ENCODE results near the gene MARCHF3. TPM values are rescaled to one million over a fixed set of nuclear protein-coding genes. Genes with fewer than 3 reads are reported as not detected.

Gene MARCHF3
- polyA plus RNA-seq, 4 donors: 3.6 to 8.5 (median 5.4) TPM

- WGBS, 3 donors: 89 to 92% (median 90%) methylated on average over 5 of the region's 5 CpGs
- Histone ChIP-seq H3K27me3 (ENCODE audit: control insufficient read depth in 3 of 3, insufficient read depth in 3 of 3, low read length in 3 of 3) (no peaks in the 10 kb centered on the region), H3K9me3 (ENCODE audit: control insufficient read depth in 2 of 2, insufficient read depth in 1 of 2, low read depth in 1 of 2, low read length in 1 of 2) (no peaks in the 10 kb centered on the region), H3K4me1 (ENCODE audit: control insufficient read depth in 3 of 3, insufficient read depth in 2 of 3, low read depth in 1 of 3, low read length in 2 of 3) (no peaks in the 10 kb centered on the region), H3K36me3 (ENCODE audit: control insufficient read depth in 3 of 3, insufficient read depth in 2 of 3, low read depth in 1 of 3, low read length in 3 of 3) (no peaks in the 10 kb centered on the region), H3K27ac (ENCODE audit: low read depth in 1 of 3, low read length in 2 of 3) (no peak overlapping the region), H3K4me3 (ENCODE audit: low read depth in 1 of 3, low read length in 3 of 3) (no peak overlapping the region)
- no peak for FAIRE-seq
- no peak for DNase-seq
These were observed 90.5 kb downstream of the MARCHF3 start for GRCh38 chr5:126939887-126940286.

- FAIRE-seq: no peak
- Histone ChIP-seq H3K4me1 (ENCODE audit: control insufficient read depth in 3 of 3, insufficient read depth in 2 of 3, low read depth in 1 of 3, low read length in 2 of 3) (no peaks in the 10 kb centered on the region), H3K27me3 (ENCODE audit: control insufficient read depth in 3 of 3, insufficient read depth in 3 of 3, low read length in 3 of 3) (no peaks in the 10 kb centered on the region), H3K9me3 (ENCODE audit: control insufficient read depth in 2 of 2, insufficient read depth in 1 of 2, low read depth in 1 of 2, low read length in 1 of 2) (no peaks in the 10 kb centered on the region), H3K27ac (ENCODE audit: low read depth in 1 of 3, low read length in 2 of 3) (no peak overlapping the region), H3K36me3 (ENCODE audit: control insufficient read depth in 3 of 3, insufficient read depth in 2 of 3, low read depth in 1 of 3, low read length in 3 of 3) (no peaks in the 10 kb centered on the region), H3K4me3 (ENCODE audit: low read depth in 1 of 3, low read length in 3 of 3) (no peak overlapping the region)
- no peak for DNase-seq
These were observed 91.9 kb downstream of the MARCHF3 start for GRCh38 chr5:126938466-126938865.

- DNase-seq (no peak), FAIRE-seq (no peak)
- no peak overlapping the region for H3K27ac ChIP-seq (ENCODE audit: low read depth in 1 of 3, low read length in 2 of 3)
- no peaks in the 10 kb centered on the region for H3K27me3 ChIP-seq (ENCODE audit: control insufficient read depth in 3 of 3, insufficient read depth in 3 of 3, low read length in 3 of 3)
- WGBS, 3 donors: 86 to 92% (median 88%) methylated on average over 2 of the region's 2 CpGs
- H3K4me3 ChIP-seq (ENCODE audit: low read depth in 1 of 3, low read length in 3 of 3): no peak overlapping the region
- no peaks in the 10 kb centered on the region for H3K36me3 ChIP-seq (ENCODE audit: control insufficient read depth in 3 of 3, insufficient read depth in 2 of 3, low read depth in 1 of 3, low read length in 3 of 3)
- H3K4me1 ChIP-seq (ENCODE audit: control insufficient read depth in 3 of 3, insufficient read depth in 2 of 3, low read depth in 1 of 3, low read length in 2 of 3): no peaks in the 10 kb centered on the region
- H3K9me3 ChIP-seq (ENCODE audit: control insufficient read depth in 2 of 2, insufficient read depth in 1 of 2, low read depth in 1 of 2, low read length in 1 of 2): no peaks in the 10 kb centered on the region
These were observed 92.6 kb downstream of the MARCHF3 start for GRCh38 chr5:126937771-126938170.

- Histone ChIP-seq H3K9me3 (ENCODE audit: control insufficient read depth in 2 of 2, insufficient read depth in 1 of 2, low read depth in 1 of 2, low read length in 1 of 2) (no peaks in the 10 kb centered on the region), H3K27ac (ENCODE audit: low read depth in 1 of 3, low read length in 2 of 3) (no peak overlapping the region), H3K36me3 (ENCODE audit: control insufficient read depth in 3 of 3, insufficient read depth in 2 of 3, low read depth in 1 of 3, low read length in 3 of 3) (no peaks in the 10 kb centered on the region), H3K4me1 (ENCODE audit: control insufficient read depth in 3 of 3, insufficient read depth in 2 of 3, low read depth in 1 of 3, low read length in 2 of 3) (no peaks in the 10 kb centered on the region), H3K27me3 (ENCODE audit: control insufficient read depth in 3 of 3, insufficient read depth in 3 of 3, low read length in 3 of 3) (no peaks in the 10 kb centered on the region), H3K4me3 (ENCODE audit: low read depth in 1 of 3, low read length in 3 of 3) (no peak overlapping the region)
- DNase-seq (no peak), FAIRE-seq (no peak)
- WGBS, 3 donors: 89 to 92% (median 92%) methylated on average over 4 of the region's 4 CpGs
These were observed 93.5 kb downstream of the MARCHF3 start for GRCh38 chr5:126936775-126937418.

- Histone ChIP-seq H3K9me3 (ENCODE audit: control insufficient read depth in 2 of 2, insufficient read depth in 1 of 2, low read depth in 1 of 2, low read length in 1 of 2) (no peaks in the 10 kb centered on the region), H3K4me1 (ENCODE audit: control insufficient read depth in 3 of 3, insufficient read depth in 2 of 3, low read depth in 1 of 3, low read length in 2 of 3) (no peaks in the 10 kb centered on the region), H3K27ac (ENCODE audit: low read depth in 1 of 3, low read length in 2 of 3) (no peak overlapping the region), H3K36me3 (ENCODE audit: control insufficient read depth in 3 of 3, insufficient read depth in 2 of 3, low read depth in 1 of 3, low read length in 3 of 3) (no peaks in the 10 kb centered on the region), H3K27me3 (ENCODE audit: control insufficient read depth in 3 of 3, insufficient read depth in 3 of 3, low read length in 3 of 3) (no peaks in the 10 kb centered on the region), H3K4me3 (ENCODE audit: low read depth in 1 of 3, low read length in 3 of 3) (no peak overlapping the region)
- 79 to 86% (median 84%) methylated on average over 3 of the region's 3 CpGs for WGBS, 3 donors
- DNase-seq (no peak), FAIRE-seq (no peak)
These were observed 98.2 kb downstream of the MARCHF3 start for GRCh38 chr5:126931963-126932660.

- no peak overlapping the region for H3K4me3 ChIP-seq (ENCODE audit: low read depth in 1 of 3, low read length in 3 of 3)
- DNase-seq: no peak
- FAIRE-seq: no peak
- H3K27ac ChIP-seq (ENCODE audit: low read depth in 1 of 3, low read length in 2 of 3): no peak overlapping the region
- H3K9me3 ChIP-seq (ENCODE audit: control insufficient read depth in 2 of 2, insufficient read depth in 1 of 2, low read depth in 1 of 2, low read length in 1 of 2): no peaks in the 10 kb centered on the region
- no peaks in the 10 kb centered on the region for H3K27me3 ChIP-seq (ENCODE audit: control insufficient read depth in 3 of 3, insufficient read depth in 3 of 3, low read length in 3 of 3)
- no peaks in the 10 kb centered on the region for H3K36me3 ChIP-seq (ENCODE audit: control insufficient read depth in 3 of 3, insufficient read depth in 2 of 3, low read depth in 1 of 3, low read length in 3 of 3)
- 89 to 99% (median 92%) methylated on average over 3 of the region's 3 CpGs for WGBS, 3 donors
- no peaks in the 10 kb centered on the region for H3K4me1 ChIP-seq (ENCODE audit: control insufficient read depth in 3 of 3, insufficient read depth in 2 of 3, low read depth in 1 of 3, low read length in 2 of 3)
These were observed 102.3 kb downstream of the MARCHF3 start for GRCh38 chr5:126928041-126928440.

- H3K9me3 ChIP-seq (ENCODE audit: control insufficient read depth in 2 of 2, insufficient read depth in 1 of 2, low read depth in 1 of 2, low read length in 1 of 2): no peaks in the 10 kb centered on the region
- no peaks in the 10 kb centered on the region for H3K4me1 ChIP-seq (ENCODE audit: control insufficient read depth in 3 of 3, insufficient read depth in 2 of 3, low read depth in 1 of 3, low read length in 2 of 3)
- no peak for DNase-seq
- H3K36me3 ChIP-seq (ENCODE audit: control insufficient read depth in 3 of 3, insufficient read depth in 2 of 3, low read depth in 1 of 3, low read length in 3 of 3): no peaks in the 10 kb centered on the region
- WGBS, 3 donors: 81 to 100% (median 93%) methylated on average over 1 of the region's 1 CpG
- H3K27me3 ChIP-seq (ENCODE audit: control insufficient read depth in 3 of 3, insufficient read depth in 3 of 3, low read length in 3 of 3): no peaks in the 10 kb centered on the region
- H3K4me3 ChIP-seq (ENCODE audit: low read depth in 1 of 3, low read length in 3 of 3): no peak overlapping the region
- H3K27ac ChIP-seq (ENCODE audit: low read depth in 1 of 3, low read length in 2 of 3): no peak overlapping the region
- no peak for FAIRE-seq
These were observed 102.9 kb downstream of the MARCHF3 start for GRCh38 chr5:126927429-126927828.

GRCh38 chr5:126926187-126926586 lies 104.2 kb downstream of the MARCHF3 start:
- WGBS, 3 donors: 40 to 60% (median 42%) methylated on average over 2 of the region's 2 CpGs
- DNase-seq: no peak
- FAIRE-seq: no peak
- Histone ChIP-seq H3K4me1 (ENCODE audit: control insufficient read depth in 3 of 3, insufficient read depth in 2 of 3, low read depth in 1 of 3, low read length in 2 of 3) (no peaks in the 10 kb centered on the region), H3K27ac (ENCODE audit: low read depth in 1 of 3, low read length in 2 of 3) (no peak overlapping the region), H3K9me3 (ENCODE audit: control insufficient read depth in 2 of 2, insufficient read depth in 1 of 2, low read depth in 1 of 2, low read length in 1 of 2) (no peaks in the 10 kb centered on the region), H3K27me3 (ENCODE audit: control insufficient read depth in 3 of 3, insufficient read depth in 3 of 3, low read length in 3 of 3) (no peaks in the 10 kb centered on the region), H3K36me3 (ENCODE audit: control insufficient read depth in 3 of 3, insufficient read depth in 2 of 3, low read depth in 1 of 3, low read length in 3 of 3) (no peaks in the 10 kb centered on the region), H3K4me3 (ENCODE audit: low read depth in 1 of 3, low read length in 3 of 3) (no peak overlapping the region)

- no peak for DNase-seq
- WGBS, 3 donors: 84 to 93% (median 88%) methylated on average over 3 of the region's 3 CpGs
- Histone ChIP-seq H3K36me3 (ENCODE audit: control insufficient read depth in 3 of 3, insufficient read depth in 2 of 3, low read depth in 1 of 3, low read length in 3 of 3) (no peaks in the 10 kb centered on the region), H3K9me3 (ENCODE audit: control insufficient read depth in 2 of 2, insufficient read depth in 1 of 2, low read depth in 1 of 2, low read length in 1 of 2) (no peaks in the 10 kb centered on the region), H3K4me3 (ENCODE audit: low read depth in 1 of 3, low read length in 3 of 3) (no peak overlapping the region), H3K4me1 (ENCODE audit: control insufficient read depth in 3 of 3, insufficient read depth in 2 of 3, low read depth in 1 of 3, low read length in 2 of 3) (no peaks in the 10 kb centered on the region), H3K27ac (ENCODE audit: low read depth in 1 of 3, low read length in 2 of 3) (no peak overlapping the region), H3K27me3 (ENCODE audit: control insufficient read depth in 3 of 3, insufficient read depth in 3 of 3, low read length in 3 of 3) (no peaks in the 10 kb centered on the region)
- no peak for FAIRE-seq
These were observed 104.9 kb downstream of the MARCHF3 start for GRCh38 chr5:126925482-126925881.
